ENCODE results near the gene CLCA1.

CLCA1 gene

DNA sequence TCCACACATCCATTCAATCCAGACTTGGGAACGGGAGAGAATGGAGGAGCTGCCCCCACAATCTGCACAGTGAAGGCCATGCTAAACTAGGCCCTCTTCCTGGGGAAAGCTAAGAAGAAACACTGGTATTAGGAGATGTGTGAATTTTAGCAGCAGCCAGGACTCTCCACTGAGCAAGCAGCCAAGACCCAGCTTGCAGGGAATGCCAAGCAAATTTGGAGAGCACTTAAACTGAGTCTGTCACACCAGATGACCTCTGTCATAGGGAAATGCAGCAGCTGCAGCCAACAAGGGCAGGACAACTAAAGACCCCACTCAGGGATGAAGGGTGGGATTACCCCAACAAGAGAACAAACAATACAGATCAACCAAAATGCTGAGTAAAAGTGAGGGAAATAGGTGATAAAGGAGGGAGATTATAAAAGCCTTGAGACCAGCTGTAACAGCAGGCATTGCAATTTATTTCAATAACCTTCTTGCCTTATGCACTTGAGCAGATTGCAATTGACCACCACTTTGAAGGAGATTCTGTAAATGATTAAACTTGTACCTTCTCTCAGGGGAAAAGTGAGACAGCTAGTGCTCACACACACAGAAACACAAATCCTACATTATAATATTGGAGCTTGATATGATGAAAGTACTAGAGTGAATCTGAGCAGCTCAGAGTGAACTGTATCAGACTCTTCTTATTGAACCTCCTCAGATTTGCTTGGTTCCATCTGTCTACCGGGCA is 2.5 kb upstream of the CLCA1 start:
- DNase-seq, result no peak

DNA sequence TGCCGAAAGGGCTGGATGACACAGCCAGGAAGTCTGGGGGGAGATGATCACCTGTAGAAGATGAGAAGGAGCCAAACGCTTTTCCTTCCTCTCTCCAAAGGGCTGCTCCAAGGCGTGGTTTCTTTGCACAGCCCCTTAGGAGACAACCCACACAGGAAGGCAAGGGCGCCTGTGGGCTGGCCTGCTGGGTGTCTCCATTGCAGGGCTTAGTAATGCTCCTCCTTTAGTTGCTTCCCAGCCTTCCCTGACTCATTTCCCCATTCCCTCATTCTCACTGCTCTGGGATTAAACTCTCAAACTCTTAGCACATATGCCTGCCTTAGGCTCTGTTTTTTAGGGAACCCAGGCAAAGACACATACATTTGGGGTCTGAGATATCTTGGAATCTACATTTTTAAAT is 1.7 kb upstream of the CLCA1 start:
- no peak for DNase-seq

DNA sequence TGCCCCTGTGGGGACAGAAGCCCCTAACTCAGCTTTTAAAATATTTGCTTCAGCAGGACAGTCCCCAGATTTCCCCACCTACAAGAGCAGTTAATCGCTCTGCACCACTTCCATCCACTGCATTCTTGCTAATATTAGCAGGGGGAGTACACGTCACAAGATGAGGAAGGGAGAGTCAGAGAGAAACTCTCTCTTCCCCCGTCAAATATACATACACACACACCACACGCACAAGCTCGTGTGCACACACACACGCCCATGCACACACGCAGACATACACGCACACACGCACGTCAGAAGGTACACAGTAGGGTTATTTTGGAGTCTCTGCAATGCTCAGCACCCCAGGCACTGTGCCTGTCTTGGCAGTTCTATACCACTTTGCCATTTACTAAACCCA is 2.1 kb downstream of the CLCA1 start:
- no peak for DNase-seq

DNA sequence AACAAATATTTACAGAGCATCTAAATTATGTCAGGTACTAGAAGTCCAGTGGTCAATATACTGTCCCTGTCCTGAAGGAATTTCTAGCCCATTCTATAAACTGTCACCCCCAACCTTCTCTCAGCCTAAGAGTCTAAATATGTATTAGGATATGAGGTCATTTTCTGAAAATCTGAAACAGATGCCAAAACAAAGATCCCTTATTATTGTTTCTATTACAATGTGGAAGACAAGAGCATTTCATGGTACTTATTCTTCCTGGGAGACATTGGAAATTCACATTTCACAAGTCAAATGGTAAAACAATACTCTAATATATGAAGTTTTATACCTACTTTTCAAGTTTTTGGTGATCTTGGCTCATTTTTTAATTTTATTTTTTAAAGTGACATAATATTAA is 2.6 kb downstream of the CLCA1 start:
- no peak for DNase-seq

DNA sequence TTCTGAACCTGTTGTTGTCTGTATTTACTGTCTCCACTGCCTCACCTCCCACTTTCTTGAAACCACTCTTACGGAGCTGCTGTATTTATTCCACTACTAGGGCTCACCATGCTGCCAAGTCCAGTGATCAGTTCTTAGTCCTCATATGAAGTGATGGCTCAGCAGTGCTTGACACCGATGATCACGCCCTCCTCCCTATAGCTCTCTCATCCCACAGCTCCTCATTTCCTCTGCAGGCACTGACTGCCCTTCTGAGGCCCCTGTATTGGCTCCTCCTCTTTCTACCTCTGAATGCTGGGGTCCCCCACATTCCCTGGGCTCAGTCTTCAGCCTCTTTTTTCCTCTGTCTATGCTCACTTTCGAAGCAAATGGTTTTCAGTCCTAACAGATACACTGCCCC is 3.4 kb downstream of the CLCA1 start:
- no peak for DNase-seq

DNA sequence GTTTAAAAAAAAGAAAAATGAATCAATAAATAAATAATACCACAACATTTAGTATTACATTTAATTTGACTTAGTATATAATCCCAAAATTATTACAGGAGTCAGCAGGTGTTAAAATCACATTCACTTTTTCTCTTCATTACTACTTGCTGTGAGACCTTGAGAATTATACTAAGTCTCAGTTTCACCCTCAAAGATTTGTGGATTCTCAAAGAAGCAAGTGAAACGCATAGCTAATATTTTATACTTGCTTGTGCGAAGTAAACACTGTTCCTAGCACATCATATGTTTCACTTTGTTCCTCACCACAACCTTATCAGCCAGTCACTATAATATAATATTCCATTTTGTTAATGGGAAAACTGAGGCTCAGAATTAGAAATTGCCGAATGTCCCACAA is 4.0 kb downstream of the CLCA1 start:
- no peak for DNase-seq

DNA sequence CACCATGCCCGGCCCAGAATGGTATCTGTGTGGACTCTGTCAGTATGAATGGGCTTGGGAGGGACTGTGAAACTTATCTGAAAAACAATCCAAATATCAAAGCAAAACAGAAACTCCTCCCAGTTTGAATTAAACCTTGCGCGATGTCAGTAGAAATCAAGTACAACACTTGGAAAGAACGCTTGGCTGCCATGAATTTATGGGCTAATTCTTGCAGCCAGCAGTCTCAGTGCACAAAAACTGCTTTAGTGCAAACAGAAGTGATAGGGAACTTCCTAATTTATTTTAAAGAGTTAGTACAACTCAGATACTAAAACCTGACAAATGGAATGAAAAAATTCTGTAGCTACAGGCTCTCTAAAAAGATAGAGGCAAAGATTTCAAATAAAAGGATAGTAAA is 8.5 kb downstream of the CLCA1 start:
- no peak for DNase-seq

DNA sequence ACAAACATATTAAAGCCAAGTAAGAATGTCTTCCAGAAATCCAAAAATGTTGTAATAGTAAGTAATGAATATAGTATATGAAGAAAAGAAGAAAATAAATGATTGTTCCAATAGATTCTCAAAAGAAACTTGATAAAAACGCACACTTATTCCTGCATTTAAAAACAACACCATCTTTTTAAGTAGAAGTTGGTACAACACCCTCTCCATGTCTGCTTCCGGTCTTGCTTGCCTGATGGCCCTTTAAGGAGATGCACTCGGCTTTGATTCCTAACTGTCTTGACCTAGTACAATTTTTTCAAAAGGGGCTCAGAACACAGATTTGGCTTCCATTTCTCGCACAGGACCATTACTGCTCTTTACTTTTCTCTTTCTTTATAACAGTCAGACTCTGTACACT is 9.0 kb downstream of the CLCA1 start:
- no peak for DNase-seq

DNA sequence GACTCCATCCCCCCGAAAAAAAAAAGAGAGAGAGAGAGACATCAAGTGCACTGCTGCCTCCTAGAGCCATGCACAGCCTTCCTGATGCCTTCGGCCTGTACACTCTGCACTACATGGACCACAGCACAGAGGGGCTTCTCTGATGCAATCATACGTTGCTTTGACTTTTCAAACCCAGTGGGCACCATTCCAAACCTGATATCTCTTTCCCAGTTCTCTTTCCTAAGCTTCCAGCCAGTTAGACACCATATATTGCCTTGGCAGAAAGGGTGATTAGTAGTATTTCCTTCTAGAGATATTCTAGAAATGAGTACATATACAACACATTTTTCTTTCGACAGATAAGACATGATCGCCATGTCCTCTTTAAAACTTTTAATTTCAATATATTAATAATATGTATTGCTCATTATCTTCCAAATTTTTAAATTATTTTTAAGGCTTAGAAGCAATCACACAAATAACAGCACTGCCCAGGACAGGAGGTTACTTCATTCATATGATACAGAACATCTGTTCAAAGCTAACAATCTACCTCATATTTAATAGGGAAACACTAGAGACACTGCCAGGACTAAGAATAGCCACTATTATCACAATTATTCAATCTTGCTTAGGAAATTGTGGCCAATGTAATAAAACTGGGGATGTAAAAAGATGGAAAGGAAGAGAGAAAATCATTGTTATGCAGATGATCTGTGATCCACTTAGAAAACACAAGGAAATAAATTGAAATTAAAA is 9.9 kb downstream of the CLCA1 start:
- DNase-seq, result no peak

DNA sequence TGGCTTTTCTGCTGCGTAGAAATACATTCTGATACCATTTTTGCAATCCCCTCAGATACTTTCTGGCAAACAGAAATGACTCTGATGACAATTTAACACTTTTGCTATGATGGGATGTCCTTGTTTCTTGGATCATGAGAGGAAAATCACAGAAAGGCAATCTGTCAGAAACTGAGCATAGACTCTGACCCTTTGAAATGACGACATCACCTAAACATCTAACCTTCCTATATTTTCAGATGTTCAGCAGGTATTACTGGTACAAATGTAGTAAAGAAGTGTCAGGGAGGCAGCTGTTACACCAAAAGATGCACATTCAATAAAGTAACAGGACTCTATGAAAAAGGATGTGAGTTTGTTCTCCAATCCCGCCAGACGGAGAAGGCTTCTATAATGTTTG is 13.2 kb downstream of the CLCA1 start:
- DNase-seq, result no peak

DNA sequence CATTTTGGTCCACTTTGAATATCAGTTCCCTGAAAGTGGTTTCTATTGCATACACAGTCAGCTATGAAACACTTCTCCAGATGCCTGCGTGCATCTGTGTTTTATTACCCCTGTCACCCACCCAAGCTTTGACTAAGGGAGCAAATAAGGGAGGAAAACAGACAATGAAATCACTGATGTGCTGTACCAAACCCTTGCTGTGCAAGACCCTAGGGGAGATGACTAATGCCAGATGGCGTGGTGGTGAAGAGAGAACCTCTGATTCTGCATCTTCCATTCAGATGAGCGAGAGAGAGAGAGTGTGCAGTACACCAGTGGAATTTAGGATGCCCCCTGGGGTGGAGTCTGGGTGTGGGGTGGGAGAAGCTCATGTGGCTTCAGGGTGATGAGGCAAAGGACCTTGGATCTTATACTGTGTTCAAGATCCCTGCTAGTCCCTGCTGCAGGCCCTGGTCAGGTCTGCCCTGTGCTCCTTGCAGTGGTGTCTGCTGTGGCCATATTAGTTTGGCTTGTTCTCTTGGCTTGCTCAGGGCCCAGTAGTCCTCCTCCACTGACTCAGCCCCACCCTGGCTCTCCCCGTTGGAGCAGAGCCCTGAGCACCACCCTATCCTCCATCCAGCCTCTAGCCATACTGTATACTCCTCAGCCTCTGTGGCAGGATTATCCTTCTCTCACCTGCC is 18.5 kb downstream of the CLCA1 start:
- DNase-seq, result no peak

DNA sequence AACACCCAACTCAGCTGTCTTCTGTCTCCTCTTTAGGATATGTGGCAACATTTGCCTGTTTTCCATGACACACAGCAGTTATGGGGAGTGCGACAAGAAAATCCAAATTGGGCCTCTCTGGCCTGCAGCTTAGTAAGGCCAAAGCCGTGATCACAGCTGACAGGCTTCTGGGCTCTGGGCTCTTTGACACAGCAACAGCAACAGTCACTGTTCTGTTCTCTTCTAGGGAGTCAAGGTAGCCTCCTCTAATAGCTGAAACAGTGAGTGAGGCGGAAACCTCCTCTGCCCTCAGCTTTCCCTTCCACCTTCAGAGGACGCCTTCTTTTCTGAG is 19.0 kb downstream of the CLCA1 start:
- DNase-seq, result no peak

DNA sequence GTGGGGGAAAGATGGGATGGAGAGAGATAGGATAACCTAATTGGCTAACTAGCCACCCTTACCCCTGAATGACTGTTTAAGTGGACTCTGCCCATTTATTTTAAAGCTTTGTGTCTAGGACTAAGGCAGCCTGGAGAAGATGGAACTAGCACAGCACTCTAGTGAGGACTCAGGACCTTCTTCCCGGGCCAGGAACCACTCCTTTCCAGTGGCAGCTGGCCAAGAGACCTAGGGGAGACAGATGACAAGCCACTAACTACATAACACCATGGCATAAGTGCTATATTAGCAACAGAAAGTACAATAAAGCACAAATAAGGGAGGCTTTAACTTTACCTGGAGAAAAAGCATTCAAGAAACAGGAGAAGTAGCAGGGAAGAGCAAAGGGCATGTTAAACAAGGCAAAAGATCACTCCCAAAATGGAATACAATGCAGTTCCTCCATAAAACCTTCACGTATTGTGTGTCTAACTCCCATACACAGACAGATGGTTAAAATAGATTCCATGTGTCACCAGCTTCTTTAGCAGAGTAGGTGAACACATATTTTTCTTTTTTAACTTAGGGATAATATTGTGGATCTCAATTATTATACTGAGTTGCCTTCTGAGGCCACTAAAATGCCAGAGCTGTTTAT is 20.6 kb downstream of the CLCA1 start:
- DNase-seq, result no peak

DNA sequence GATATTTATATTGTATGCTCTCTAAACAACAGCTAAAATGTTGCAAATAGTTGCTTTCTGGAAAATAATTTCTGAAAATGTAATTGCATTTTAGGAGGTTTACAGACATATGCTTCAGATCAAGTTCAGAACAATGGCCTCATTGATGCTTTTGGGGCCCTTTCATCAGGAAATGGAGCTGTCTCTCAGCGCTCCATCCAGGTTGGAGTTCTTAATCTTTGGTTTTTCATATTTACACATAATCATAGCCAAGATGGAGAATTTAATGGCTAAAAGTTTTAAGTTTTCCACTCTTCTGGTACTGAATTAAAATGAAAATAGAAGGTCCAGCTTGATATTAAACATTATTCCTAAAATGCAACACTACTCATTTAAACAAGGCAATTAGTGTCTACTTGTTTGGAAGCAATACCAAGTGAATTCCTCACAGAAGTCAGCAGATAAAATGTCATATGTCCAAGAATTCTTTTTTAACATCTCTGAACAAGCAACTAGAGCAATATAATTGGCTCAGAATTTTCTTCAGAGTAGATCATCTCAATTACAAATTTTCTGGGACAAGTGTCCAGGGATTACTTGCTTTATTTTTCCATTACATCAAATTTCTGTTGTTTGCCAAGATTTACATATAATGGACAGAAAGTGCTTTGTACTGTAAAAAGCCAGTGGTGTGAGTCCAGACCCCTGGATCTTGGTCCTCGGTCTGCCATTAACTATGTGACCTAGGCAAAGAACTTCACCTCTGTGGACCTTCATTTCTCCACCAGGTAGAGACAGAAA is 22.6 kb downstream of the CLCA1 start:
- DNase-seq, result no peak

DNA sequence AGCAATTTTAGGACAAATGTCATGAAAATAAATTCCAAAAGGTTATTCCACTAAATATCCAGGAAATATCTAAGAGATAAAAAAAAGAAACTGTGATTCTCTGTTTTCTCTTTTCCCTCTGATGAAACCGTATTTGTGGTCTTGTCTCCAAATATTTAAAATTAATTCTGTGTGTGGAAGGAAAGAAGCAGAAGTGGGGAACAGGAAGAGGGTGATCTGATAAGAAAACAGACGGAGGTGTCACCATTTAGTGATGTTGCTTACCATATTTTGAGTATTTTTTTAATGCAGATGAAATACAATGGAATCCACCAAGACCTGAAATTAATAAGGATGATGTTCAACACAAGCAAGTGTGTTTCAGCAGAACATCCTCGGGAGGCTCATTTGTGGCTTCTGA is 29.6 kb downstream of the CLCA1 start:
- no peak for DNase-seq

DNA sequence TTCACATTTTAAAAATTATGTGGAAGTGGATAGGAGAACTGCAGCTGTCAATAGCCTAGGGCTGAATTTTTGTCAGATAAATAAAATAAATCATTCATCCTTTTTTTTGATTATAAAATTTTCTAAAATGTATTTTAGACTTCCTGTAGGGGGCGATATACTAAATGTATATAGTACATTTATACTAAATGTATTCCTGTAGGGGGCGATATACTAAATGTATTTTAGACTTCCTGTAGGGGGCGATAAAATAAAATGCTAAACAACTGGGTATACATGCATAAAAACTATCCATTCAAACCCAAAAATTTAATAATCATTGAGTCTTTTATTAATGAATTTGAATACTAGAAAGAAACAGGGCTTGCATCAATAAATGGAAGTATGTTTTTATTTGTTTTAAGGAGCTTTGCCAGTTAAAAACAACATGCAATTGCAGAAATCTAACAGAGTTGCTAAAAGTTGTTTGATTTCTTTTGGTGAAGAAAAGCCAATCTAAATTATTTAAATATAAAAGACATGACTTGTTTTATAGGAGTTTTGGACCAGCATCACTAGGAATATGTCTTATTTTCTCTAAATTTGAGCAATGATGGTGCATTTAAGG is 31.4 kb downstream of the CLCA1 start:
- no peak for DNase-seq

DNA sequence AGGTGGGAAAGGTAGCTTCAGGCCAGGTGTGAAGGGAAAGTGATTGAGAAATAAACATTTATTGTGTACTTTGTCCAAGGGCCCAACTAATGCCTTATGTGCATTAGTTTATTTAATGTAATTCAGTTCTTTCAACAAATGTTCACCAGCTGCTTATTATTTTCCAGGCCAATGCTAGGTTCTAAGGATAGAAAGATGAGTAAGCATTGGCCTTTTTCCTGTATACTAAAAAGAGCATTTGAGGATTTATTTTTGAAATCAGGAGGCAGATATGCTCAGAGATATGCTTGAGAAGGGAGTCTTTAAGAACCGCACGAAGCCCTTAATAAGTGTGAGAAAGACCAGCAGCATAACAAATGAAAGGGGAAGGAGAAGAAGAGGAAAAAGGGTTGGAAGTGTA is 32.0 kb downstream of the CLCA1 start:
- DNase-seq, result no peak

DNA sequence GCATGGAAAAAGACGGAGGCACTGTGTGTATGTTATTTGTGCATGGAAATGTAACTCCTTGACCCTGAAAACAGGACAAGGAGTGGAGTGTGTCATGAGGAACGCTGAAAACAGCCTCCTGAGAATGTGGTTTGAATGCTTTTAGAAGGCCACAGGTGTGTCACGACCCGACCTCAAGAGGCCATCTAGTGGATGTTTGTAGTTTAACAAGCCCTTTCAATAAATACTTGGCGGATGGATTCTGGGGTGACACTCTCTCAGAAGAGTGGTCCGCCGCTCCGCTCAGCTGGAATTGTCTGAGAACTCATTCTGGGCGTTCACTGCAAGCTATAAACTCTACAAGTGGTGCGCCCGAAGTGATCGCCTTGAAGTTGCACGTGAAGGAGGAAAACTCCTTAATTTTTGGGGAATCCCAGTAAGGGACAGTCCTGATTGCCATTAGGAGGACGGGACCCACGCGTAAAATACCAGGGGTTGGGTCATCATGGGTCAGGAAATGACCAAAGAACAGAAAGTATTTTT is 33.5 kb downstream of the CLCA1 start:
- DNase-seq, result peak; percentile 71

DNA sequence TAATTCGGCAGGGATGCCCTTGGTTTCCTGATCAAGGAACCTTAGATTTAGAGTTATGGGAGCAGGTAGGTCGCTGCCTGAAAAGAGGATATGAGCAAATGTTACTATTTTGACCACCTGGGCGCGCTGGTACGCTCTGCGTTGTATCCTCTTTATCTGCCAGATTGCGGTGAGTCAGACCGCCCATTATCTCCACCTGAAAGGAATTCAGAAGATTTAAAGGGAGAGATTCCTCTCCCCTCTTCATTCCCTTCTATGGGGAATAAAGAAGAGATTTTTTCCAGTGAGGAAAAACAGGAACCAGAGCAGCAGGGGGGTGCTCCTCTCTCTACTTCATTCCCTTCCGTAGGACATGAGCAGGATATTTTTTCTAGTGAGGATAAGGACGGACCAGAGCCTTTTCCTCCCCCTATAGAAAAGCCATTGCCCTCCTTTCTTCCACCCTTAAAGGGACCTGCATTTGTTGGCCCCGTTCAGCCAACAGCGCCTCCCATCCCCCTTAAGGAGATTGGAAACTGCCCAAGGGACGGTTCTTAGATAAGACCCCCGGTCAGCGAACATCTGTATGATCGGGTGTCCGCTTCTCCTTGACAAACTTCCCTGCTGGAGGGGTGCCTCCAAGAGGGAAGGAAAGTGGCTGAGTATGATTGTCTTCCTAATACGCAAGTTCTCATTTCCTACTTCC is 34.1 kb downstream of the CLCA1 start:
- DNase-seq, result no peak

DNA sequence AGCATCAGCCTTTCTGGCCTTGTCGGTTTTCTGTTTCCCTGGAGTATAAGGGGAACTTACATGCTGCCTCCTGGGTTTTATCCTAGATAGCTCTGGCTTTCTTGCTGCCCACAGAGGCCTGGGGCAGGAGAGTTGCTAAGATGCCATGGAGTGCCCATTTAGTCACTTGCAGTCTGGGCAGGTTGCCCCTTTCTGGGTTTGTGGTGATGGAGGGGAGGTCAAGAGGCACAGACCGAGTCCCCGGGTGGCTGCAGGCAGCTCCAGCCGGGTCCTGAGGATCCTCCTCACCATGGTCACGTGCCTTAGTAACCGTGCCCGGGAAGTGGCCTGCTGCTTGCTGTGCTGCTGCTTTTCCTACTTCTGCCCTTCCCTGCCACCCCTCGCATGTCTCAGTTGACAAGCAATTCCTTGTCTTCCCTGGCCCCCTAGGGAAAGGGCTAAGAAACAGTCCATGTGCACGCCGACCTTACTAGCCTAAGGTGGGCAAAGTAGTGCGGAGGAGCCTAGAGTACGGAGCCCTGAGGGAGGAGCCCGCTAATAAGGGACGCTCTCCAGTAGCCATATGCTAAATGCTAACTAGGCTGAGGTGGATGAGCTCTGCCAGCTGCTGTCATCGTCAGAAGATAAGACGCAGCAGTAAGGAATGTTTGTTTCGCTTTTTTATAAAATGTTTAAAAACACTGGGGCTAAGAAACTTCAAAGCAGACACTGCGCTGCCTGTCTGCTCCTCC is 34.8 kb downstream of the CLCA1 start:
- no peak for DNase-seq

DNA sequence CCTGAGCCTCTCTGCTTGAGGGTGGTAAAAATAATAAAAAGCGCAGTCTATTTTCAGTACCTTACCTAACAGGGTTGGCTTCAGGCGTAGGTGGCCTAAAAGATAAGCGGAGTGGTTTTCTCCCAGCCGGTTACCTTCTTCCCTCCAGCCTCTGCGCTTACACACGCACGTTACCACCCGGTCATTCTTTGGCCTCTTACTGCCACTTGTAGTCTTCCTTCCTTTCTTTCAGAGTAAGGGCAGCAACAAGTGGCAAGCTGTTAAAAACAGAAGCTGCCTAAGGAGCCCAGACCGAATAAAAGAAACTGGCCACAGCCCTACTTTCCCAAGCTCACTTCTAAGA is 35.4 kb downstream of the CLCA1 start:
- no peak for DNase-seq
